NT2/D1 (cell line): ENCODE results near the gene MDM4.

Source experiments
- SUZ12 ChIP-seq: IDR thresholded peaks from 2 replicates; pipeline ENCODE4 v1.6.1; 2011; ENCODE audit not compliant: insufficient read length, insufficient read depth; ENCODE audit errors: extremely low read depth
- YY1 ChIP-seq: IDR thresholded peaks from 2 replicates; pipeline ENCODE4 v1.6.1; 2011; ENCODE audit not compliant: insufficient read length, insufficient read depth
- ZNF274 ChIP-seq: IDR thresholded peaks from 2 replicates; pipeline ENCODE4 v1.6.1; 2011; ENCODE audit warnings: mild to moderate bottlenecking, low read depth, low read length

- TF ChIP-seq YY1: no peak
- no peak for TF ChIP-seq SUZ12
- no peak for TF ChIP-seq ZNF274
Observed at GRCh38 chr1:204478172-204478899, 37.9 kb upstream of the MDM4 start.
